Inflammatory macrophage (primary cell): ENCODE data around the gene SPTLC2.
"Not testable (repeated sequence)": the region's sequence is repeated elsewhere in the genome, so short reads cannot be mapped to it uniquely, and the experiment has no call there.

Source experiments
- DNase-seq, 2 donors: peaks; one replicate each; pipeline ENCODE4 v3.0.0-alpha.2; 2020 to 2022

The SPTLC2 gene

DNA sequence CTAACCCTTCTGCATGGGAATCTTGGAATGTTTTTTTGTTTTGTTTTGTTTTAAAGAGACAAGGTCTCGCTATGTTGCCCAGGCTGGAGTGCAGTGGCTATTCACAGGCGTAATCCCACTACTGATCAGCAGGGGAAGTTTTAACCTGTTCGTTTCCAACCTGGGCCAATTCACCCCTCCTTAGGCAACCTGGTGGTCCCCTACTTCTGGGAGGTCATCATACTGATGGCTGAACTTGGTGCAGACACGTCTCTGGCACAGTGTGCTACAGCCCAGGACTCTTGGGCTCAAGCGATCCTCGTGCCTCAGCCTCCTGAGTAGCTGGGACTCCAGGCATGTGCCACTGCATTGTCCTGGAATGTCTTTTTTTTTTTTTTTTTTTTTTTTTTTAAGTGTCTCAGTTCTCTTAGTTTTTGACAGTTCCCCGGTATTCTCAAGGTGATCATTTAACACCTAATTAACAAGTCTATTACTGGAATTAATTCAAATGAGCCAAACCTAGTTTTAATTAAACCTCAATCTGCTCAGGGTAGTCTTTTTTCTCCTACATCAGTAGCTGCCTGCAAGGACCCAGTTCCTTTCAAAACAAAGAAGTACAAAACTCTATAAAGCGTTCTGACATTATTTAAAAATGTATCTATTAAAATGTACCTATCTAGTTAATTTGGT lies 68.8 kb downstream of the SPTLC2 start:
- no peak for DNase-seq

DNA sequence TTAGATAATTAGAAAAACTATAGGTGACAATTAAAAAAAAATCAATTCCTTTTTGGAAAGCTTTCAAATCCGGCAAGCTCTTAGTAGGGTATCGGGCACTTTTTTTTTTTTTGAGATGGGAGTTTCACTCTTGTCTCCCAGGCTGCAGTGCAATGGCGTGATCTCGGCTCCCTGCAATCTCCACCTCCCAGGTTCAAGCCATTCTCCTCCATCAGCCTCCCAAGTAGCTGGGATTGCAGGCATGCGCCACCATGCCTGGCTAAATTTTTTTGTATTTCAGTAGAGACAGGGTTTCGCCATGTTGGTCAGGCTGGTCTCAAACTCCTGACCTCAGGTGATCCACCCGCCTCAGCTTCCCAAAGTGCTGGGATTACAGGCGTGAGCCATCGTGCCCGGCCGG lies 71.3 kb downstream of the SPTLC2 start:
- not testable (repeated sequence) for DNase-seq

DNA sequence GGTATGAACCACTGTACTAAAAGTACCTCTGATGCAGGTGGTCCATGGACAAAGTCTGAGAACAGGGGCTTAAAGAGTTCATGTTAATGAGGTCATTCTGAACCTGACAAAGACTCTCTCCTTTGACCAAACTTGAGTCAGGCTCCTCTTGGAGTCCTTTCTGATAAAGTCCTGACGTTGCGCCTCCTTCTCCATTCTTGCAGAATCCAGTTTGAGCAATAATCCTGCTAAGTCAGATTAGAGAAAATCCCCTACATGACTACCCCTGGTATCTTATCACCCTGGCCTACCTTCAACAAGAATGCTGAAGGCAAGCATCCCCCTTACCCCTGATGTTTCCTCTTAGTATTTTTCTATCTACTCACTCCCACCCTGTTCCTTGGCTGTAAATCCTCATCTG lies 71.9 kb downstream of the SPTLC2 start:
- DNase-seq: no peak

DNA sequence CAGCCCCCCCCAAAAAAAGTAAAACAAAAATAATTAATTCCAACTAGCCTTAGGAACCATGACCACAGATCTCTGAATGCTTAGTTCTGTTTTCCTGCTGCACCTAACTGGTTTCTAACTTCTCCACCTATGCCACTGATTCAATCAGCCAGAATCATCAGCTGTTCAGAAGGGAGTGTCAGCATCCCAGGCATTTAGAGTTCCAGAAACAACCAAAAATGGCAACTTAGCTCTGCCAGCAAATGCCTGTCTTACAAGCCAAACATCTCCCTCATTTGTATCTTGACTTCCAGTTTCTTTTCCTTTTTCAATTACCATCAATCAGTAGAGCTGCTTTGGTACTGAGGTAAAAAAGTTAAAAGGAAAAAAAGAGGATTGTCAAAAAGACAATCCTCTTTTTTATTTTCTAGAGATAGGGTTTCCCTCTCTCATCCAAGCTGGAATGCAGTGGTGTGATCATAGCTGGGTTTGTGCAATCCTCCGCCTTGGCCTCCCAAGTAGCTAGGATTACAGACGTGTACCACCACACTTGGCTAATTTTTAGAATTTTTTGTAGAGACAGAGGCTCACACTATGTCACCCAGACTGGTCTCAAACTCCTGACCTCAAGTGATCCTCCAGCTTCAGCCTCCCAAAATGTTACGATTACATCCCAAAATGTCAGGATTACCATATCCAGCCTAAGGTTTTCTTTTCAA lies 72.7 kb downstream of the SPTLC2 start:
- DNase-seq: no peak

DNA sequence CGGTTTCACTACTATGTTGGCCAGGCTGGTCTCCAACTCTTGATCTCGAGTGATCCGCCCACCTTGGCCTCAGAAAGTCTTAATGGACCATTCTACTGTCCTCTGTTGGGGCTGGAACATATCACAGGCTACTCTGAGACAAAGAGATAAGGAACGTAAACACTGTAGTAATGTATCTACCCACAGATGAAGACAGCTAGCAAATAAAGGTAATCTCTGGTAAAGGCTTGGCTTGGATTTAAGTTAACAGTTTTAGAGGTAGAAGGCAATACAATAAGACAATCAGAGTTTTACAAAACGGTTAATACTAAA lies 73.2 kb downstream of the SPTLC2 start:
- DNase-seq: no peak

DNA sequence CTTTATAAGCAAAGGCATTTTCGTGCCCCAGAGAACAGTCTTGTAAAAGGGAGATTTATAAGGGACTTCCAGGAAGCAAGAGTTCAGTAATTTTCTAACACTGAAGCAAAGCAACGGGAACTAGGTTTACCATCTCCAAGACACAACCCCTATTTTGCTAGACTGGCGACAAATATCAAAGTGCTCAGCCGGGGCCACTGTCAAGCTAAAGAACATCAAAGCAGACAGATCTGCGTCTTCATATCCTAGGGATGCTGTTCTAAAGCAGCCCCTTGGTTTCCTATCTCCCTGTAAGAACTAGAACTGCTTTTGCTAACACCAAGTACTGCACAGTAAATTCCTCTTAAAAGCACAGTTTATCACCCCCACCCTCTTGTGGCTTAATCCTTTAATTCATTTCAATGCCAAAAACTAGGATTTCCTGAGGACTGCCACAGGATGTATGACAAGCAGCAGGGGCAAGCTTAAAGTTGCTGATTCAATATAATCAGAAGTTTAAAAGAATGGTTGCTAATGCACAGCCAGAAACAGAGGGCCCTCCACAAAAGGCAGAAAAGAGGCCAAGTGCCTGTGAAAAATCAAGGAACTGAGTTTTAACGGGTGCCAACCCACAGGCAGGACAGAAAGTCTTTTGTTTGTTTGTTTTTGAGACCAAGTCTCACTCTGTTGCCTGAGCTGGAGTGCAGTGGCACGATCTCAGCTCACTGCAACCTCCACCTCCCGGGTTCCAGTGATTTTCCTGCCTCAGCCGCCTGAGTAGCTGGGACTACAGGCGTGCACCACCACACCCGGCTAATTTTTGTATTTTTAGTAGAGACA lies 73.8 kb downstream of the SPTLC2 start:
- DNase-seq: no peak

DNA sequence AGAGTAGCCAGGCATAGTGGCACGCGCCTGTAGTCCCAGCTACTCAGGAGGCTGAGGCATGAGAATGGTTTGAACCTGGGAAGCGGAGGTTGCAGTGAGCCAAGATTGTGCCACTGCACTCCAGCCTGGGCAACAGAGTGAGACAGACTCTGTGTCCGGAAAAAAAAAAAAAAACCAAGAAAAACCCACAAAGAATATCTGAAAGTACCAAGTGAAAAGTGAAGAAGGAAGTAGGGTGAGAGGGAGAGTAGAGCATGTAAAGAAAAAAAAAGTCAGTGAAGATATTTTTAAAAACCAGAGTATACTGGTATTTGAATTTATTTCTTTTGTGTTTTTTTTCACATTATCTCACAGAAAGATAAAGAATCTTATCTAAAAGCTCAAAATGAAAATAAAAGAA lies 74.5 kb downstream of the SPTLC2 start:
- no peak for DNase-seq

DNA sequence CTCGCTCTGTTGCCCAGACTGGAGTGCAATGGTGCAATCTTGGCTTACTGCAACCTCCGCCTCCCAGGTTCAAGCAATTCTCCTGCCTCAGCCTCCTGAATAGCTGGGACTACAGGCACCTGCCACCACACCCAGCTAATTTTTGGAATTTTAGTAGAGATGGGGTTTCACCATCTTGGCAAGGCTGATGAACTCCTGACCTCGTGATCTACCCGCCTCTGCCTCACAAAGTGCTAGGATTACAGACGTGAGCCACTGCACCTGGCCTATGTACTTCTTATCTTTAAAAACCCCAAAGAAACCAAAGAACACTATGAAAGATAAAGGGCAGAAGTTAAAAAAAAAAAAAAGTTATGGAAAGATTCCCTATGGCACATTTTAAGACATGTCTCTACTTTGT lies 79.5 kb downstream of the SPTLC2 start:
- not testable (repeated sequence) for DNase-seq

DNA sequence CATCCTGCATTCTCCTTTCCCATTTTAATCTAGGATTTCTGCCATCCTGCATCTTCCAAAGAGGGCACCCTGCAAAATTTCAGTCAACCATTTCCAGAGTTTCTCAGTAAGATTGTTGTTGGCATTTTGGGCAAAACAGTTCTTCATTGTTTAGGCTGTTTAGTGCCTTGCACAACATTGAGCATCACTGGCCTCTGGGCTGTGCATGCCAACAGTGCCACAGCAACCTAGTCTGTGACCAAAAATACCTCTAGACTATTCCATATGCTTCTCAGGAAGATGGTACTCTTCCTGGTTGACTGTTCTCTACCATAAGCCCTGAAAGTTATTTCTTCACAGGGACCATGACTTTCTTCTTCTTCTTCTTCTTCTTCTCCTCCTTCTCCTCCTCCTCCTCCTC lies 85.4 kb downstream of the SPTLC2 start:
- no peak for DNase-seq

DNA sequence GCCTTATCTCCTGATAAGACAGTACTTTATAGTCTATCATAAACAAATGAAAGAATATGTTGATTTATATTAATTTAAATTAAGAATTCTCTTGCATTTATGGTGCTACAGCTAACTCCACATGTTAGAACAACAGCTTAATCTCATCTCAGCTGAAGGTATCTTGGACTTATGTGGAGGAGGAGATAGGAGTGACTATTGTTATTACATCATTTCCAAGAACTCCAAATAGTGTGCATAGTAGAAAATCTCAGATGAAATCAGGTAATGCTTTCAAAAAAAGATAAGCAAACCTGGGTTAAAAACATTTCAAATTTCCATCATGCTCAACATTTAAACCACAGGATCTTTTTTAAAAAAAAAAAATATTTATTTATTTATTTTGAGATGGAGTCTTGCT lies 86.5 kb downstream of the SPTLC2 start:
- no peak for DNase-seq

DNA sequence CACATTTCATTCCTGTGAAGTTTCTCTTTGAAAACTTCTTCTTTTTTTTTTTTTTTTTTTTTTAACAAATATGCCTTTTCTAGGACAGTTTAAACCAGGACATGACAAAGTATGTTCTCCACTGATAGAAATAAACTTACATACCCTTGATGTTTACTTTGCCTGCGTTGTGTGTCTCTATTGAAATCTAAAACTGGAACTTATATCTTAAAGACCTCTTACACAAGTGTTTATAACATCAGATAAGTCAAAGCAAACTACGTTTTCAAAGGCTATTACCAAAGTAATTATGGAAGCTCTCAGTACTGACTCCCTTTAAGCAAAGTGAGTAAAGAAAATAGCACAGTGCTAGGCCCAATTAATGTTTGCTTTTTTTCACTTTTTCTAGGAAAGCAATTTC lies 87.2 kb downstream of the SPTLC2 start:
- no peak for DNase-seq

DNA sequence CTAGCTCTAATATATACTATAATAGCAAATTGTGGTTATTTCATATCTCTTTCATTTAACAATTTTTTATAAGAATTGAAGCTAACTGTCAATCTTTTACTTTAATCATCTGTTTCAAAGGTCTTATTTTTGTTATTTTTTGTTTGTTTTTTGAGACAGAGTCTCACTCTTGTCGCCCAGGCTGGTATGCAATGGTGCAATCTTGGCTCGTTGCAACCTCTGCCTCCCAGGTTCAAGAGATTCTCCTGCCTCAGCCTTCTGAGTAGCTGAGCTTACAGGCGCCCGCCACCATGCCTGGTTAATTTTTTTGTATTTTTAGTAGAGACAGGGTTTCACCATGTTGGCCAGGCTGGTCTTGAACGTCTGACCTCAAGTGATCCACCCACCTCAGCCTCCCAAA lies 87.7 kb downstream of the SPTLC2 start:
- DNase-seq: not testable (repeated sequence)

DNA sequence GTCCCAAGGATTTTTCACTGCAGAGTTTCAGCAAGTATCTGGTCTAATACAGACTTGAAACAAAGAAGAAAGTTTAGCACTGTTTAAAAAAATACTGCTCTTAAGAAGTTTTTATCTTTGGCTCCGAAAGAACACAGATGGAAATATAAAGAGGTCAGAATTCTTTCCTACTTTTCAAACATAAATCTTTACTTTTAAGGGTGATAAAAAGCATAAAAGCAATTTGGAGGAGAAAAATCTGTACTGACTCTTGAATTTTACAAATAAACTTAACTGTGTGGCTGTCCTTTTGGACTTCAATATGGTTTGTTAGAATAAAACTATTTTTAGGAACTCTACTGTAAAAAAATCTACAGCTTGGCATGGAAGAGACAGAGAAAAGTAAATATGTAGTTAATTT lies 90.2 kb downstream of the SPTLC2 start:
- DNase-seq: no peak

DNA sequence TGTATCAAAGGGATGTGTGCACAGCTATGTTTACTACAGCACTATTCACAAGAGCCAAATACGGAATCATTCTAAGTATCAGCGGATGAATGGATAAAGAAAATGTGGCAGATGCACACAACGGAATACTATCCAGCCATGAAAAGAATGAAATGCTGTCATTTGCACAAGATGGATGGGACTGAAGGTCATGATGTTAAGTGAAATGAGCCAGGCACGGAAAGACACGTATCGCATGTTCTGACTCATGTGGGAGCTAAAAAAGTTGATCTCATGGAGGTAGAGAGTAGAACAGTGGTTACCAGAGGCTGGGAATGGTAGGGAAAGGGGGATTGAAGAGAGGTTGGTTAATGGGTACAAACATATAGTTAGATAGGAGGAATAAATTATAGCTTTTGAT lies 91.9 kb downstream of the SPTLC2 start:
- DNase-seq: no peak

DNA sequence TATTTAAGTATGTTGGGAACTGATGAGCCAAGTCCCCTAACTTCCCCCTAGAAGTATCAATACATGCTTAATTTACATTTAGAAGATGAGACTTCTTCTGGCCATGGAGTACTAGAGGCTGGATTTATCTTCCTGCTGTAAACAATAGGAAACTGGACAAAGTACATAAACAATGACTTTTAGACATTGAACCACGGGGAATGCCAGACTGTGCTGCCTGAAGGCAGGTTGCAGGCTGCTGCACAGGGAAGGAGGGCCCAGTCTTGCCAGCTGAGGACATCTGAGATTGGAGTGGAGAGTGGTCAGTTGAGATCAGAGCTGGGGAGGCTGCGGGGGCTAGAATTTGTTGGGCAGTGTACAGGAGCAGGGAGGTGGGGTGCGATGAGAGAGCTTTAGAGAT lies 93.3 kb downstream of the SPTLC2 start:
- no peak for DNase-seq

DNA sequence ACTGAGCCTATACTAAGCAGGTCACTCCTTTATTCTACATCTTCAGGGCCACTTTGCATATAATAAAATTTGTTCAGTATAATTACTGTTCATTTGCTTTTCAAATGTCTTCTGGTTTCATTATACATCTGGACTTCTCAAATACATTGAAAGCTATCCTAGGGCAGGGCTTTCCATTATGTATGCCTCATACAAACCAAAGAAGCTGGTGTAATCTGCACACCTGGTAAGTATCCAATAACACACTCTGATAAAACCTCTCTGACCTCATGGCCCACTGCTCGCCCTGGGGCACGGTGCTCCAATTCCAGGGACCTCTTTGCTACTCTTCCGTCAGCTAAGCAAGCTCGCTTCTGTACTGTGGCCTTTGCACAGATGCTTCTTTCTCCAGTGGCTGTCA lies 95.9 kb downstream of the SPTLC2 start:
- DNase-seq: no peak

DNA sequence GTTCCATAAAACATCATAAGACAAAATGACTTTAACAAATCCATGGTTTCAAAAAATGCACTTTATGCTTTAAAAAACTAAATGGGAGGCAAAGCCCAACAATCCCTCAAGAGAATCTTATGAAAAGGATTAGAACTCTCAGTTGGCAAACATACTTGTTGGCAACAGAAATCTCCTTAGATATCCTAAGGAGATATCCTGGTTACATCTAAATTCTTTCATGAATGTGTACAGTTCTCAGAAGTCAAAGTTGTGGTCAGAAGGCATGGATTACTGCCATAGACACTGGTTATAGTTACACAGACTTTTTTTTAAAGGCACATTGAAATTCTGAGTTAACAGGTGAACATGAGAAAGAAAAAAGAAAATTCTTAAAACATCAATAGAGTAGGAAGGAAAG lies 100.3 kb downstream of the SPTLC2 start:
- no peak for DNase-seq

DNA sequence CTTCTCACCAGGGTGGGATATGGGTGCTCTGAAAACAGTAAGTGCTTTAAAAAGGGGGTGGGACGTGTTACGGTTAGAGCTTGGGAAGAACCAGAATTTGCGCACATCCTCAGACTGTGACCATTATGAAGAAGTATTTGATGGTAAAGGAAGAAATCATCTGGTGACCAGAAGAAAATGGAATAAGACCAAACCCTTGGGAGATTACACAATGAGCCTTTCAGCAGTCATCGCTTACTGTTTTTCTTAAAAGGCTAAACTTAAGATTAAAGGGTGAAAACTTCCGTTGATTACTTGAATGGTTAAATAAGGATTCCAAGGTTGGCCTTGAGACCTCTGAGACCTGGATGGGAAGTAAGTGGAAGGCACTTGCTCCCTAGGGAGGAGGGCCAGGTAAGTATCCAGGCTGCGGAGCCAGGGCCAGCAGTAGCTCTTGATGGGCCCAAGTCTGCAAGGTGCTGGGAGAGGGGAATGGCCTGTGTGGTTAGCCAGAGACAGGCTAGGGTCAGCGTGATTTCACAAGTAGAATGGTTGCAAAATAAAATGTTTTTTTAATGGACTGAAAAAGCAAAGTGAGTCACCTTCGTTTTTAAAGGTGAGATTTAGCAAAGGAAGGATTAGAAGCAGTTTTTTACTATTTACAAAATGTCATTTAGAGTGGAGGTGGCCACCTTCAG lies 104.8 kb downstream of the SPTLC2 start:
- no peak for DNase-seq

DNA sequence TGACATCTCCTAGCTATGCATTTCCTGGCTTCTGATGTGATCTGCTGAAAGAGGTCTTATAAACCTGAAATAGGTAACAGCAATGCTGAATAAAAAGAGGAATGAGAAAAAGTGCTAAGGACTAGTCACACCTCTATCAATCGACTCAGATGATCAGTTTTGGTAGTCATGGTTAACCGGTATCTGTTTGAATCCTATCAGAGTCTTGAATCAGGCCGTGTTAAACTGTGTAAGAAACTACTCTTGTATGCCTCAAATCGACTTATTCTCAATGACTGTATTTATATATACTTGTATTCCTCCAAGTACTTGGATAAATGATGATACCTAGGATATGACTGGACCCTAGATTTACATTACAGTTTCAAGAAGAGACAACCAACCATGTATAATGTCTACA lies 107.1 kb downstream of the SPTLC2 start:
- no peak for DNase-seq

DNA sequence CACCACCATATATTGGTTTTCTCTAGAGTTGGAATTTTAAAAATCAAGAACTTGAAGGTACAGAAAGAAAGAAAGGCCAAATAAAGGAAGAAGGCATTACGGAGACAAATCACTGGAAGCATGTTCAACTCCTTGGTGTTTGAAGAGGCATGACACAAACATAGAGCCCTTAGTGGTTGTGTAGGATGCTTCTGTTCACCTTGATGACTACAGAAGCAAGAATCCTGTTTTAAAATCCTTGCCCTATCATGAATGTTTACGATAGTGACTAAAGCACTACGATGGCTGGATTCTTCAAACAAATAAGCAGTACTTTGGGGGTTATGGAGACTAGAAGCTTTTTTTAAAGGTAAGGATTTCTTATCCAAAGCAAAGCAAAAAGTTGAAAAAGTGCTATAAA lies 107.6 kb downstream of the SPTLC2 start:
- DNase-seq: no peak

DNA sequence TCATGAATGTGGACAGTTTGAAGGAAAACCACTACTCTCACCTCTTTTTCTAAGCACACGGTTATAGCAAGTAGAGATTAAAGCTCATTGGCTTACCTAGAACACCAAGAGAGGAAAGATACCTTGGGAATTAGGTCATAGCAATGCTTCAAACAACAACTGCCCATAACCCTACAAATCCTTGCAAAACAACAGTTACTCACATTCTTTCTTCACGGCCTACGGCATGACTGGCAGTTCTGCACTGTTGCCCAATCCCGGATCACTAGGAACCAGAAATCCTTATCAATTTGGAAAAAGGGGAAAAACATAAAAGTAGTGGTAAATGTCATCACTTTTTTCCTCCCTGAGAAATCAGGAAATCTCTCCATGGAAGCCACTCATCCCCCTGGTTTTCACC lies 108.2 kb downstream of the SPTLC2 start:
- DNase-seq: no peak

DNA sequence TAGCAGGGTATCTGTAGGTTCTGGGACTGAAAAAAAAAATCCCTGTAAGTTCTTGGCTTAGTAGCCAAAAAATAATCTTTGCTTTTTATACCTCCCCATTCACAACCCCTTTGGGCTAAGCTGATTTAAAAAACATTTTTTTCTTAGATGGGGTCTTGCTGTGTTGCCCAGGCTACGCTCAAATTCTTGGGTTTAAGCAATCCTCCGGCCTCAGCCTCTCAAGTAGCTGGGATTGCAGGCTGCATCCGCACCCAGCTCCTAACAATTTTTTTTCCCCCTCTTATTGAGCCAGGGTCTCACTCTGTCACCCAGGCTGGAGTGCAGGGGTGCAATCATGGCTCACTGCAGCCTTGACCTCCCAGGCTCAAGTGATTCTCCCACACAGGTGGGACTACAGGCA lies 108.7 kb downstream of the SPTLC2 start:
- DNase-seq: no peak

DNA sequence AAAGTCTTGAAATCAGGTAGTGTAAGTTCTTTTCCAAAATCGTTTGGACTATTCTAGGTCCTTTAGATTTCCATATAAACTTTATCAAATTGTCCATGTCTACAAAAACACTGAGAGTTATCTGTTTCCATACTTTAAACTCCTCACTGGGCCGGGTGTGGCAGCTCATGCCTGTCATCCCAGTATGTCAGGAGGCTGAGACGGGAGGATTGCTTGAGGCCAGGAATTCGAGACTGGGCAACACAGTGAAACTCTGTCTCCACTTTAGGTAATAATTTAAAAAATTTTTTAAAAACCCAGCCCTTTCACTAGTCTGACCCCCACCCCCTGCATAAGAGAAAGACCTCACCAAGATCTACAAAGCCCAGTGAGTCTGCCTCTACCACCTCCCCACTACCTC lies 111.4 kb downstream of the SPTLC2 start:
- DNase-seq: no peak

DNA sequence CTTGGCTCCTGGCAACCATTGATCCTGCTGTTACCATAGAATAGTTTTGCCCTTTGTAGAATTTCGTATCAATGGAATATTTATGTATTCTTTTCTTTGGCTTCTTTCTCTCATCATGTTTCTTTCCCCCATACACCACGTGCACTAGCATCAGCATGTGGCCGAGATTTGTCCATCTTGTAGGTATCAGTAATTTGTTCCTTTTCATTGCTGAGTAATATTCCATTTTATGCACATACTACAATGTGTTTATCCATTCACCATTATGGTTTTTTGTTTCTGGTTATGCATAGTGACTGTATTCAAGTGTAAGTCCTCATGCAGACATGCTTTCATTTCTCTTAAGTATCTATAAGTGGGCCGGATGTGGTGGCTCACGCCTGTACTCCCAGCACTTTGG lies 113.3 kb downstream of the SPTLC2 start:
- no peak for DNase-seq
